K562 (cell line): ENCODE results near the gene MON2. TPM values are rescaled to one million over a fixed set of nuclear protein-coding genes. Genes with fewer than 3 reads are reported as not detected.

Experiments
- CBX5 ChIP-seq: IDR thresholded peaks from 2 replicates; pipeline ENCODE4 v1.6.1; 2014; ENCODE audit warnings: low read depth, borderline replicate concordance
- CHD7 ChIP-seq: fragments of 200-600 bp; sonication (generic); IDR thresholded peaks from one replicate; pipeline ENCODE4 v1.6.1; 2012; ENCODE audit warnings: mild to moderate bottlenecking, low read depth, low read length, inconsistent platforms
- CUX1 ChIP-seq: fragments of 200-800 bp; sonication (Bioruptor generic); IDR thresholded peaks from 2 replicates; pipeline ENCODE4 v1.6.1; 2016; ENCODE audit warnings: missing genetic modification characterization, missing compliant biosample characterization
- ETV6 ChIP-seq, 3 experiments: fragments of 150-350 bp in 1 of 3; sonication (generic) in 1 of 3; formaldehyde crosslinking in 1 of 3; IDR thresholded peaks; 2 replicates each; pipeline versions ENCODE4 v1.6.1 to v1.8.0; 2014 to 2022; ENCODE audit warnings: borderline replicate concordance in 2 of 3, low read depth in 2 of 3, antibody characterized with exemption in 1 of 3, low read length in 1 of 3, mild to moderate bottlenecking in 1 of 3, missing genetic modification reagents in 1 of 3
- MTA1 ChIP-seq: fragments of 450-650 bp; IDR thresholded peaks from 2 replicates; pipeline ENCODE4 v1.6.1; 2017; ENCODE audit warnings: borderline replicate concordance
- PRMT5 ChIP-seq: sonication (generic); formaldehyde crosslinking; IDR thresholded peaks from 2 replicates; pipeline ENCODE4 v1.5.0; 2020; ENCODE audit warnings: missing genetic modification reagents
- TCF3 ChIP-seq: sonication (generic); formaldehyde crosslinking; IDR thresholded peaks from 2 replicates; pipeline ENCODE4 v1.4.0; 2020; ENCODE audit warnings: mild to moderate bottlenecking, missing genetic modification reagents
- ZNF707 ChIP-seq: fragments of 250-450 bp; sonication (Bioruptor Pico); conservative IDR thresholded peaks from 2 replicates; pipeline ENCODE4 v1.8.0; 2022; ENCODE audit warnings: inconsistent platforms, mild to moderate bottlenecking, moderate library complexity
- ZNF764 ChIP-seq: fragments of 250-450 bp; sonication (Bioruptor Pico); IDR thresholded peaks from 2 replicates; pipeline ENCODE4 v1.4.0; 2020; ENCODE audit warnings: low read depth, mild to moderate bottlenecking, moderate library complexity
- polyA plus RNA-seq, 8 experiments: library from polyadenylated mRNA; depleted of rRNA in 4 of 8; stranded (reverse) in 5 of 8; unstranded in 3 of 8; fragments of >200 nt; fragmentation: Nextera tagmentation in 2 of 8; fragmentation: Illumina TruSeq in 1 of 8; extraction: Ambion mirVana in 2 of 8; extraction: Trizol in 1 of 8; gene quantifications; 2 replicates each; pipeline versions ENCODE4 v1.2.1 to v1.2.3, GENCODE V29; 2011 to 2014; ENCODE audit warnings: inconsistent platforms in 1 of 8, missing spikeins in 1 of 8
- total RNA-seq, 7 experiments: library from RNA; depleted of rRNA in 6 of 7; stranded (reverse); fragments of >200 nt in 6 of 7; fragmentation: Illumina TruSeq in 2 of 7; extraction: Trizol in 2 of 7; gene quantifications; 2 replicates each; pipeline versions ENCODE4 v1.2.1 to v1.2.3, GENCODE V29; 2011 to 2021; ENCODE audit warnings: low replicate concordance in 1 of 7

The MON2 gene
- total and polyA plus RNA-seq, 9 of the 15 experiments (the other 6 are each of a cell fraction or from before 2014, with no cell fraction given) = 3.6 to 31.6 (median 16.8) TPM

GRCh38 chr12:62602255-62603060 lies 135.8 kb downstream of the MON2 start (continued):
- TF ChIP-seq TCF3 (CRISPR knock-in tag) (no peak; the same call in 1 of the 2 replicates), ZNF764 (CRISPR knock-in tag) (peak; percentile 36; the same call in 1 of the 2 replicates), ZNF707 (CRISPR knock-in tag) (peak; percentile 59; the same call in 1 of the 2 replicates), CBX5 (no peak; the same call in 1 of the 2 replicates), CHD7 (no peak), MTA1 (no peak), ETV6 (IDR thresholded peaks at IDR 0.05; ENCODE audit: borderline replicate concordance in 1 of 2, low read depth in 2 of 2, low read length in 1 of 2) (no peak), ETV6 (CRISPR knock-in tag; IDR thresholded peaks at IDR 0.05; ENCODE audit: borderline replicate concordance) (peak; percentile 88), PRMT5 (CRISPR knock-in tag) (0 out of 2 replicates have a peak, but pooled peaks have one; percentile 48), CUX1 (CRISPR knock-in tag) (no peak)
